NCI-H2081 treated with DMSO at 0.1 percent for 48 hours (cell line): ENCODE measurements around the gene MAPKBP1.

ENCODE experiments used
- DNase-seq: peaks from one replicate; lab custom pipeline; 2025; lab: John Stamatoyannopoulos, UW

Gene MAPKBP1

DNA sequence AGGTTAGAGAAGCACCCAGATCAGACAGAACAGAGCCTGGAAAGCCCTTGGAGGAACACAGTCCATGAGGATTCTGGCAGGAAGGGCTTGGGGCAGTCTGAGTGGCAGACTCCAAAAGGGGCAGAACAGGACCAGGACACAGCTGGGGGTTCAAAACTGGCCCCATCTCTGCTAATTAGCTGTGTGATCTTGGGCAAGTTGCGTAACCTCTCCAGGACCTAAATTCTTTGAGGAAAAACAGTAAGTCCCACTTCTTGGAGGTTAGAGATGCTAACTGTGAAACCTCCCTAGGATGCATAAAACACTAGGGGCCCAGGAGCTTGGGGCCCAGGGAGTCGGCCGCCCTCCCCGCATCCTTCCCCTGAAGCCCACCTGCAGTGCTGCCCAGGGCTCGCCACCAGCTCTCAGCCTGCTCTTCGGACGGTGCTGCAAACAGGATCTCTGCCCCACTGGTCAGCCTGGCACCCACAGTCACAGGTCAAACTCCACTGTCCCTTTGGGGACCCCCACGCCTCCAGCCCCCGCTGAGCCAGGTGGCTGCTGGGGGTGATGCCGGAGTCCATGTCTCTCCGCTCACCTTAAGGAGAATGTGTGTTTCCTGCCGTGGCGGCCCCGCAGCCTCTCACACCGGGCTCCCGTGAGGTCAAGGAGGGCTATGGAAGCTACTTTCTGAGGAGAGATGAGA is 76.3 kb downstream of the MAPKBP1 start:
- DNase-seq: no peak

DNA sequence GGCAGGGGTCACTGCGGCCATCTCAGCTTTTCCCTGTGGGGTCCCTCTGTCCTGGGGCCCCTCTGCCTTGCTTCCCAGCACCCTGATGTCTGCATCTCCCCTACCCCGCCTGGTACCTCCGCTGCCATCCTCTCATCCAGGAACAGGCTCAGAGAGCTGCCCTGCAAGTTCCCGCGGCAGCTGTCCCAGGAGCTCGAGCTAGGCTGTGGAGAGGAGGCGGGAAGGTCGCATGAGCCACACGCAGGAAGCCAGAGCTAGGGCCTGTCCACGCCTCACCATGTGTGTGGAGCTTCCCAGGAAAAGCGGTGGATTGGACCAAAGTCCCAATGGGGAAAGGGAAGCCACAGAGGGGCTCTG is 76.9 kb downstream of the MAPKBP1 start:
- no peak for DNase-seq

DNA sequence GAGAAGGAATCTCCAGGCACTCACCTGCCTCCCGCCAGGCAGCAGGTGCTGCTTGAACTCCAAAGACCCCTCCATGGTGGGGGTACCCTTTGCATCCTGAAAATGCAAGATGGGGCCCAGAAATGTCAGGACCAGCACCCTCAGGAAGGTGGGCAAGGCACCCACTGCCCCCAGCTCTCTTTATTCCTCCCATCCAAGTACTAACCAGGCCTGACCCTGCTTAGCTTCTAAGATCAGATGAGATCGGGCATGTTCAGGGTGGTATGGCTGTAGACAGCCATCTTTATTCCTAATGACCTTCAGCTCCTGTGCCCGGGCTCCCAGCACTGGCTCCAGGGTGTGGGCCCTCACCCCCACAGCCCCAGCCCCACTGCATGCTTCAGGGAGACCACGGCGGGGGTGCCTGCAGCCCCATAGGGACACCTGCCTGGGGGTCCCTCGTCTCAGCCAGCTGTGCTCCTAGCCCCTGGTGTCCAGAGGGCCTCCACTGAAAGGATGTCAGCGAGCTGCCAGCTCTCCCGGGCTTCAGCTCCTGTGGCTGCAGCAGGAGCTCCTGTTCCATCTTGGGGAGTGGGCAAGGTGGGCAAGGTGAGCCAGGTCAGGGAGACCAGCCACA is 77.6 kb downstream of the MAPKBP1 start:
- DNase-seq: no peak

DNA sequence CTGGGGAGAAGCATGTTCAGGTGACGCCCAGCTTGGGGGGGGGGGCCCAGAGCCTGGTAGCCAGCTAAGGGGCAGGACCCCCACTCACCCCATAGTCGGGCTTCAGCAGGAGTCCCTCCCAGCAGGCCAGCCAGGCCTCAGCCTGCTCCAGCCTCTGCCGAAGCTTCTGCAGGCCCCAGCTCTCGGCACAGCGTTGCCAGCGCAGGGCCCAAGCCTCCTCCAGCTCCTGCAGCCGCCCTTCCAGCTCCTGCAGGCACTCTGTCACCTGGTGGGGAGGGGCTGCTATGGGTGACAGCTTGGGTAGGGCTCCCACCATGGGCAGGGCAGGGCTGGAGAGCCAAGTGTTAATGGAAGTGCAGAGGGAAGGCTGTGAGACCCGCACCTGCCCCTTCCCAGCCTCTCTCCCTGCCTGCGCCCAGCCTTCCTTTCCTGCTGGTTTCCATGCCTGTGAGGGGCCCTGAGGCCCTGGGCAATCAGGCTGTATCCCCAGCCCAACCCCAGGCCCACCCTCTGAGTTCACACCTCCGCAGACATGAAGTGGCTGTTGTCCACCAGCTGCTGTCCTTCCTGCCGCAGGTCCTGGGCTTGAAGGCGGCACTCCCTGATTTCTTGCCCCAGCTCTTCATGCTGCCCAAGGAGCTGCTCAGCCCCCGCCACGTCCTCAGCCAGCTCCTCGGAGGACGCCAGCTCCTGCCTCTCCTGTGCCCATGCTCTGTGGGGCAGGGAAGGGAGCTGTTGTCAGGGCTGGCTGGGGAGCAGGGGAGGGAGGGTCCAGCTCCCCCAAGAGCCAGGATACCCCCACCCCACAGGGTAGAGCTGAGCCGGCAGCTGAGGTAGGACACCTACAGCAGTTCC is 78.7 kb downstream of the MAPKBP1 start:
- DNase-seq: no peak

DNA sequence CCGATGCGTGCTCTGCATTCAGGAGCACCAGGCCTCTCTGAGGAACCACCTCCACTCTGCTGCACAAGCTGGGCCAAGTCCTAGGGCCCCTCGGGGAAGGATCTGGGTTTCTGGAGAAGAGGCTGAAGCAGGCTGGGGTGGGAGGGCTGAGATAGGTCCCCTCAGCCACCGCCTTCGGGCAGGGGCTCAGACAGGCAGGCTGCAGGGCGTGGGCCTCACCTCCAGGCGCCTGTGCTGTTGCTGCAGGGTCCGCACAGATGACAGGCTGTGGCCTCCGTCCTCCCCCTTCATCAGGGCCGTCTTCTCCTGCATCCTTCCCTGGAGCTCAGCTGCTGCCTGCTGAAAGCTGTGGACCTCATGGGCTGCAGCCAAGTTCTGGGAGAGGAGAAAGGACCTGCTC is 79.5 kb downstream of the MAPKBP1 start:
- DNase-seq: no peak

DNA sequence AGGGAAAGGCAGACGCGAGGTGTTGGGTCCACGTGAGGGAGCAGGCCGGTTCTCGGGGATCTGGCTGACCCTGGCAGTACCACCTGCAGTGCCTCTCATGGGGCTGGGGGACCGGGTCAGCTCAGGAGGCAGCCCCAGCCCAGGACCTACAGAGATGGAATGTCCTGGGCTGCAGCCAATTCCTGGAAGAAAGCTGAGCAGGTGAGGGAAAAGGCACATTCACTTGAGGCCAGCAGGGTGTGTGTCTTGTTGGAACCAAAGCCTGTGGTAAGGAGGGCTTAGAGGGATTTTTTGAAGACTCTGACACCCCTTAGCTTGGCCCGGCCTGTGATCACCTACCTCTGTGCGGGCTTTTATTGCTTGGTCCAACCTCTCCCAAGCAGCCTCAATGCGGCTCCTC is 80.2 kb downstream of the MAPKBP1 start:
- DNase-seq: no peak

DNA sequence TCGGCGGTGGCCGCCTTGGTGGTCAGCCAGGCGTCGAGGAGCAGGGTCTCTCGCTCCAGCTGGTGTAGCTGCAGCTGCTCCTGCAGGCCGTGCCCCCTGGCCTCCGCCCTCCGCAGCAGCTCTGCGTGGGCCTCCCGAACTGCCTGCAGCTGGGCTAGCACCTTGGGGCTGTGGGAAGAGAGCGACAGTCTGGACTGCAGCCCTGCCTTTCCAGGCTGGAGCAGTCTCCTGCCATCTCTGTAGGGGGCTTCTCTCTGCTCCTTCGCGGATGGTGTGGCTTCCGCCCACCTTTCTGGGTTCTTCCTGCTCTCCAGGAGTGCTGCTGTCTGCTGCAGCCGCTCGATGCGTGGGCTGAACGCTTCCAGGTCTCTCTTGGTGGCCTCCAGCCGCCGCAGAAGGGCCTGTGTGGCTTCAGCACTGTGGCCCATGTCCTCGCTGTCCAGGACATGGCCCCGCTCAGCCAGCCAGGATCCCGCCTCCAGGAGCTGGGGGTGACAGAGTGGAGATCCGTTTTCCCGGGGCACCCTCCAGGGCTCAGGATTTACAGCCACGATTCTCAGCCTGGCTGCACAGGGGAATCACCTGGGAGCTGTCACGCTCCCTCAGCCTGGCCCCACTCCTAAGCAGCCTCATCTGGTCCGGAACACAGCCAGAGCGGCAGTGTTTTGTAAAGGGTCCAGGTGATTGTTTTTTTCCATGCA is 81.1 kb downstream of the MAPKBP1 start:
- no peak for DNase-seq

DNA sequence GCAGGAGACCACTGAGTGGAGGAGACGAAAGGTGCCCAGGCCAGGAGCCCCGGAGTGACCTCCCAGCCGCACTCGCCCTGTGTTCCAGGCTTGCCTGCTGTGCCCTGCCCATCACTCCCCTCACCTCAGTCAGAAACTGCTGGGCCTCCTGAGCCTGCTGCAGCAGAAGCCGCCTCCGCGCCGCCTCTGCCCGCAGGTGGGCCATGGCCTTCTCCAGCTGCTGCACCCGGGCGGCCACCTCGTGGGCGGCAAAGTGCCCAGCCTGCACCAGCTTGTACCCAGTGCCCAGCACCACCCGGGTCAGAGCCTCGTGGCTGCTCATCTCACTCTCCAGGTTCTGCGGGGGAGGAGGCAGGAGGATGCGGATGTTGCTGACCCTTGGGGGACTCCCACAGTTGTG is 82.0 kb downstream of the MAPKBP1 start:
- DNase-seq: no peak

DNA sequence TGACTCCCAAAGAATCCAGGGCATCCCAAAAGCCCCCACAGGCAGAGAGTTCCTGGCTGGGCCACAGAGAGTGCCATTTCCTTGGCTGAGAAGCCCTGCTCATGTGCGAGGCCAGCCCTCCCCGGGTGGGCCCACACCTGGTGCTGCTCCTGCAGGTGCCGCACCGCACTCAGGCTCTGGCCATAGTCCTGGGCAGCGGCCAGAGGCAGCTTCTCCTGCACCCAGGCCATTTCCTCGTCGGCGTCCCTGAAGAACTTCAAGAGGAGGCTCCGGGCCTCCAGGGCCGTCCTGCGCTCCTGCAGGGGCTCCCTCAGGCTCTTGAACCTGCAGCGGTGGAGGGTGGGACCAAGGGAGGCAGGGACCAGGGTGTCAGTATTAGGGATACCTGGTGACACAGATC is 82.4 kb downstream of the MAPKBP1 start:
- DNase-seq: no peak

DNA sequence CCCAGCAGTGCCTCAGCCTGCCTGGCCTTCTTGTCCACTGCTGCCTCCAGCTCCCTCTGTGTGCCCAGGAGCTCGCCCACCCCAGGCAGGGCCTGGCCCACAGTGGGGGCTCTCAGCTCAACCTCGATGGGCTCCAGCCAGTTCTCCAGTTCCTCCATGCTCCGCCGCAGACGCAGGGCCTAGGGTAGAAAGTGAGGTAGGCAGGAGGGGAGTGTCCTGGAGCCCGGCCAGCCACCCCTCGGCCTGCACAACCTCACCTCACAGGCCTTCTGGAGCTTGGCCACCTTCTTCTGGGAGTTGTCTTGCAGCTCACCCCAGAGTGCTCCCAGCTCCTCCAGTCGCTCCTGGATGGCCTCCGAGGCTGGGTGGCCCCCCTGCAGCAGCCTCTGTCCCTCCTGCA is 83.0 kb downstream of the MAPKBP1 start:
- no peak for DNase-seq

DNA sequence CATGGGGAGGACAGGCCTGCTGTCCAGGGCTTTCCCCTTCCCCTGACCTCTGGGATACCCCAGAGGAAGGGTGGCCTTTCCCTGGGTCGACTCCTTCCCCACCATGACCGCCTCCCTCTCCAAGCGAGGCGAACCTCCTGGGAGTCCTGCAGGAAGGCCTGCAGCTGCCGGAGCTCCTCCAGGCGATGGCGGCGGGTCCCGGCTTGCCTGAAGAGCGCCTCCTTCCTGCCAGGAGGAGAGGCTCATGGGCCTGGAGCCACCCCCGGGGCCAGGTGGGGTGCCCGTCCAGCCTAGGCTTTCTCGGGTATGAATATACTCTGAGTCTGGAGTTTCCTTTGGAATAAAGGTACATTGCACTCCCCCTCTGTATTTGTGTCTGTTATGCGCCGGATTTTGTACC is 84.5 kb downstream of the MAPKBP1 start:
- no peak for DNase-seq

DNA sequence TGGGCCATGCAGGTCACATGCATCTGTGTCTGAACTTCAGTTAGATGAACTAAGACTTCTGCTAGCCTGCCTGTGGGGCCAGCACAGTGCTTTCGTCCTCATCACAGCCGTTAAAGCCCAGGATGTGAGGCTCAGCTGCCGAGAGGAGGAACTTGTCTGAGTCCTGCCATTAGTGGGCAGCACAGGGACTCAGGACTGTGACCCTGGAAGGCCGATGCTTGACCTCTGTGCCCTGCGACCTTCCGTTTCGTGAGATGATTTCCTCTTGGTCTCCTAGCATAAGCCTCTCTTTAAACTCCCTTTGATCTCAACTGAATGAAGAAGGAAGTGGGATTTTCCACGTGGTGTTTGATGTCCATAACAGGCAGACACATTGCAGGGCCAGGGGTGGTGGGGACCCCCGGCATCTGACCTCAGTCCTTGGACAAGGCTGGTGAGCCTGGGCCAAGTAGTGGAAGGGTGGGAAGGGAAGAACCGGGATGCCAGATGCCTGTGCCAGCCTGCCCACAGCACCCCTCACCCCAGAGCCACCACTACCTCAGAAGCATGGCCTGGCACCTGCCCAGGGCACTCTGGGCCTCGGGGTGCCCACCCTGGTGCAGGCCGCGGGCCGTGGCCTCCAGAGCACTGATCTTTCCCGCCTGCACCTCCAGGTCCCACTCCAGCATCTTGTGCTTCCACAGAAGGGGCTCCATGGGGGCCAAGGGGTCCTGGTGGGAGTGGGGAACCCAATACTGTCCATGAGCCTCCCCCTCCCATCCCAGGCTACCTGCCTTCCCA is 86.0 kb downstream of the MAPKBP1 start:
- DNase-seq: no peak

DNA sequence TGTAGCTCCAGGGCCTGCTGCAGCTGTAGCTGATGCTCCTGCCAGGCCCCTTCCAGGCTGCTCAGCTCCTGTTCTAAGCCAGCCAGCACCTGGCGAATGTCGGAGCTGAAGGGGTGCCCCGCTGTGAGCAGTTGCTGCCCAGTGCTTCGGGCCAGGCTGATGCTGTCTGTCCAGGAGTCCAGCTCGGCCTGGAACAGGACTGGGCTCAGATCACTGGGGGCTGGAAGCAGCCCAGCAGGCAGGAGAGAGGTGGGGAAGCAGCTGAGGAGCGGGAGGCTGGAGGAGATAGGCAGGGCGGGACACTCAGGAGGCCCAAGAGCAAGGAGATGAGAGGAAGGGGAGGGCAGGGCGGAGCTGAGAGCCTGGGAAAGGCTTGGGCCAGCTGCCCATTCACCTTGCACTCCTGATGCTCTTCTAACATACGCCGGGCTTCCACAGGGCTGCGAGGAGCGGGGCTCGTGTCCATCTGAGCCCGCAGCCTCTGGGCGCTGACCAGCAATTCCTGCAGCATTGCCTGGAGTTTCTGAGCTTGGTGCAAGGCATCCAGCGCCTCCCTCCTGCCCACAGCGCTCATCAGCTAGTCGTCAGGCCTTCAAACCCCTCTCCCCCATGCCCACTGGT is 87.6 kb downstream of the MAPKBP1 start:
- DNase-seq: no peak

DNA sequence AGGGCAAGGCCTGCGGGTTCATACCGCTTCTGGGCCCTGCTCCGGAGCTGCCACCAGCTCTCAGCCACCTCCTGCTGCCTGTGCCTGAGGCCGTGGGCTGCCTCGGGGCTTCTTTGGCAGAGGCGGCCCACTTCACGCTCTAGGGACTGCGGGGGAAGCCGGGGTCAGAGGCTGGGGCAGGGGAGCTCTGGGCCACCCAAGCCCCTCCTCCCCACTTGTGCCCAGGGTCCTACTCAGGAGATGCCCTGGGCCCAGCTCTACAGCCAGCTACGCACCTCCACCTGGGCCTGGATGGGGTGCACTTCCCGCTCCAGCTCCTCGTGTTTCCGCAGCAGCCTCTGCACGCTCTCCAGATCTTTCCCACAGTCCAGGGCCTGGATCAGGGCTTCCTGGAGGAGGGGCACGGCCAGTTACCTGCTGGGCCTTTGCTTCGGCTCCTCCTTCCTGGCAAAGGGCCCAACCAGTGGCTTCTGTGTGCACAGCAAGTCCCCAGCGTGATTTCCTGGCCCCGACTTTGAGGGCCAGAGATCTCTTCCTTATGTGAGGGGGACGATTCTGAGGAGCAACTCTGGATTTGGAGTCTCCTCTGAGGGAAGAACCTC is 88.3 kb downstream of the MAPKBP1 start:
- no peak for DNase-seq

DNA sequence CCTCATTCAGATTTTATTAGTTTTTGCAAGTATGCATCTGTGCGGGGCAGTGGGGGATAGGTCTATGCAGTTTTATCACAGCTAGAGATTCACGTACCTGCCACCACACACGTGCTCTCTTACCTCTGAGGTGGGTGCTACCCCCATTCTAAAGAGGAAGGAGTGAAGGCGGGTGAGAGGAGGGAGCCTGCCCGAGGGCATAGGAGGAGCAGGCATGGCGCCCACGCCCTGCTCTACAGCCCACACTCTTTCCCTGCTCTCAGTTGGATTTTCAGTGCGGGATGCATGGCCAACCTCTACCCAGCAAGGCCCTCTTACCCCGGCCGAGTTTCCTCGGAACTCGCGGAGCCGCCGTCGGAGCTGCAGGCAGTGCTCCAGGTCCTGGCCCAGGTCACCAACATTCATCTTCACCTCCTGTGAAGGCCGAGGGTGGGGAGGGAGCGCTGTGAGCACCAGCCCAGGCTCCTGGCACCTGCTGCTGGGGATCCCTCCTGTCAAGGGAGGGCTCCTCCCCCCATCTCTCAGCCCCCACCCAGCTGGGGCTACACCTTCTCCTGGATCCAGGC is 91.3 kb downstream of the MAPKBP1 start:
- DNase-seq: no peak

DNA sequence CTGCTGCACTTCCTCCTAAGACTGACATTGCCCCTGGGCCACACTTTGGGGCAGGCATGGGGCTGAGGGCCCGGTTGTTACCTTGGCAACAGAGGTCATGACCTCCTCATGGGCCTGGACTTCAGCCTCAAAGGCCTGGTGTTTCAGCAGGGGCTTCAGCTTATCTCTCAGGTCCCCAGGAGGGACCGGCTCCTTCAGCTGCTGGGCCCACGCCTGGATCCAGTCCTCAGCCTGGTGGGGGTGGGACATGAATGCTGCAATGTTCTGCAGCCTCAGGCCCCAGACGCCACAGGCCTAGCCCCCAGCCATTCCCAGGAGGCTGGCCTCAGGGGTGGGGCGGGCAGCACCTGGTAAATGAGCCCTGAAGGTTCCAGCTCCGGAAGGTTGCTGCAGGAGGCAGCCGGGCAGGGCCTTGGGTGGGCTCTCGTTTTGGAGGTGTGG is 92.0 kb downstream of the MAPKBP1 start:
- no peak for DNase-seq

DNA sequence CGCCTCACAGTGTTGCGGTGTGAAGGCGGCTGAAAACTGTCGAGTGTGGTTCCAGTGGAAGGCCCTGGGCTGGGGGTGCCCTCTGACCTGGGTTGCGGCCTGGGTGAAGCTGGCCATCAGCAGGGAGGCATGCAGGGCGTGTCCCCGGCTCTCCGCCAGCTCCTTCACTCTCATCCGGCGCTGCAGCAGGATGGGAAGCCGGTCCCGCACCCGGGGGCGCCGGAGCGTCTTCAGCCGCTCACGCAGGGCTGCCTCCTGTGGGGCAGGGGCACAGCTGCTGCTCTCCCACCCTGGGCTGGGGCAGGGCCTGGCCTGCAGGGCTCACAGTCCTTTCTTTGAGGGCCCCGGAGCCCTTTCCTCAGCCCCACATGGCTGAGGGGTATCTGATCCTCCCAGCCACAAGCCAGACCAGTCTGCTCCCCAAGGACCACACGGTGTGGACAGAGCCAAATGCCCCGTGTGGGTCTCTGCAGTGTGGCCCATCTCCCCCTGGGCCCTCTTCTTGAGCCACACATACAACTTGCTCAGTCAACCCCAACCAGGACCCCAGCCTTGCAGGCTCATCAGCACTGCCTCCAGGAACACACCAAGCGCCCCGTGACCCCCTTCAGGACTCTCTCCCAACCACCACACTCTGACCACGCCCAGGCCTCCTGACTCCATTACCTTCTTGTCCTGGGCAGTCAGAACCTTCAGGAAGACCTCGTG is 92.7 kb downstream of the MAPKBP1 start:
- no peak for DNase-seq

DNA sequence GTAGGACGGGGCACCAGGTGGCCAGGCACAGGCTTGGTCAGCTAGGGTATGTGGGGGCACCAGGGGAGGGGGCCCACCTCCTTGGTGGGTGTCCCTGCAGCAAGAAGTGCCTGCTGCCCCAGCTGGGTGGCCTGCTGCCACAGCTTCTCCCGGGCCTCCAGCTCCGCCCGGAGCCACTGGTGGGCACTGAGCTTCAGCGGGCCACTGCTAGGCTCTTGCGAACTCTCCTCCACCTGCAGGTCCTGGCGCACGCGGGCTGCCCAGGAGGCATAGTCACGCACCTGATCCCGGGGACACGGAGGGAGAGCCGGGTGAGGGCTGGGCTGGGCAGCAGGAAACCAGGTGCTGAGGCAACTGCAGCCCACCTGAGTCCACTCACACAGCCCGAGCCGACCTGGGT is 94.0 kb downstream of the MAPKBP1 start:
- DNase-seq: no peak

DNA sequence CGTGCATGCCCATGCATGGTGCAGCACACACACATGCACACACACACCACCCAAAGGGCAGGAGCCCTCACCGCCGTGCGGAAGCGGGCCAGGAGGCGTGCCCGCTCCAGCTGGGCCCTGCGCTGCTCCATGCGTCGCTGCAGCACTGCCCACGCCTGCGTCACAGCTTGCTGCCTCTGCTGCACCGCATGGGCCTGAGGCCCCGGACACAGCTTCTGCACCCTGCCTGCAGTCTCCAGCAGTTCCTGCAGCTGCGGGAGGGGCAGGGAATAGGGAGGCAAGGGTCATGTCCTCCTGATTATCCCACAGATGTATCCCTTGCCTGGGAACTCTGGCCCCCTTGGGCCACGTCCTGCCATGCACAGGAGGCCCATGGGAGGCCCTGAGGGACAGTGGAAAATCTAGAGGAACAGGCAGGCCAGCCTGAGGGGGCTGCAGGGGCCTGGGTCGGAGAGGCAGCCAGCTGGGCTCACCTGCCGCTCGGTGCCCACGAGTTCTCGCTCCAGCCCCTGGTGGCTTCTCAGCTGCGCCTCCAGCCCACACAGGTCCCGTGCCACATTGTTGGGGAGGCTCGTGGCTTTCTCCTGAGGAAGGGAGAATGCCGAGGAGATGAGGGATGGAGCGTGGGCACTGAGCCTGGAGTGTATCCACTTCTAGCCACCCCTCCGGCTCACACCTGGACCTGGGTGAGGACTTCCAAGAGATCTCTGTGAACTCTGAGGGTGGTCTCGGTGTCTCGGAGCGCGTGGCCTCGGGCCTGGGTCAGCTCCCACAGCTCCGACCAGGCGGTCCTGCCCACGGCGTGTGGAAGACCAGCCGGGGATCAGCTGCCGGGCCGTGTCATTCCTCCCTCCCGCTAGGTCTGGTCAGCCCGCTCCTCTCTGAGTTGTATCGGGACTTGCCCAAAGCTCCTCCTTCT is 95.7 kb downstream of the MAPKBP1 start:
- DNase-seq: no peak
